Stomach smooth muscle (tissue), 2 donors: ENCODE results near the gene NFIA.
"Not testable (repeated sequence)": the region's sequence is repeated elsewhere in the genome, so short reads cannot be mapped to it uniquely, and the experiment has no call there.

Experiments used
- H3K27ac ChIP-seq: one replicate; pipeline ENCODE4 v1.7.0; 2013; ENCODE audit warnings: mild to moderate bottlenecking, low read length, inconsistent platforms
- H3K27me3 ChIP-seq, 2 donors: one replicate each; pipeline ENCODE4 v1.7.0; 2013; ENCODE audit warnings: low read length in 2 of 2; ENCODE audit not compliant: insufficient read depth in 2 of 2, control insufficient read depth in 1 of 2
- H3K36me3 ChIP-seq, 2 donors: one replicate each; pipeline ENCODE4 v1.7.0; 2013; ENCODE audit warnings: low read length in 2 of 2; ENCODE audit not compliant: control insufficient read depth in 2 of 2, insufficient read depth in 2 of 2
- H3K4me1 ChIP-seq: one replicate; pipeline ENCODE4 v1.7.0; 2013; ENCODE audit warnings: low read length; ENCODE audit not compliant: control insufficient read depth, insufficient read depth
- H3K4me3 ChIP-seq, 2 donors: one replicate each; pipeline ENCODE4 v1.7.0; 2013; ENCODE audit warnings: low read length in 2 of 2
- H3K9ac ChIP-seq, 2 donors: one replicate each; pipeline ENCODE4 v1.7.0; 2013; ENCODE audit warnings: low read length in 2 of 2, mild to moderate bottlenecking in 1 of 2
- H3K9me3 ChIP-seq, 2 donors: one replicate each; pipeline ENCODE4 v1.7.0; 2013; ENCODE audit warnings: low read length in 2 of 2; ENCODE audit not compliant: control insufficient read depth in 2 of 2
- donor health status: healthy.
- donor health status: Pancreatic carcinoma.

Gene NFIA

DNA sequence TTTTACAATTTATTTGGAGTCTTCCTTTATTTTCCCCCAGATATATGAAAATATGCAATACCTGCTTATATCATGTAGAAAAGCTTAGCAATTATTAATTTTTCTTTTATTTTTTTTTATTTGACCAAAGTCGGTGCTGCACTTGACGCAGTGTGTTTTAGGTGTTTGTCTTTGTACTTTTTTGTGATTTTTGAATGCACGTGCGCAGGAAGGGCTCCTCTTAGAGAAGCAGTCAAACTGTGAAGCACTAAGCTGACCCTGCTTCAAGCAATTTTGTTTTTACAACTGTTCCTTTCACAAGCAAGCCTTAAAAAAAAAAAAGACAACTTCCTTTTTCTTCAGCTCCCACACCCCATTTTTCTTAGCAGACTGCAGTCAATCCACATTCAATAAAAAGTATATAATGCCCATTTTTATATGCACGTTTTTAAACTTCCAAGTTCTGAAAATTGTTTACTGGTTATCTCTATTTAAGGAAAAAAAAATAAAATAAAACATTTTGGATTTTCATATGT, 375.2 kb downstream of the NFIA start:
- Histone ChIP-seq H3K4me1 (peaks cover 13% of the 10 kb centered on the region), H3K27ac (no peak overlapping the region), H3K36me3 (peaks cover 9 to 10% of the 10 kb centered on the region in 2 donors)

DNA sequence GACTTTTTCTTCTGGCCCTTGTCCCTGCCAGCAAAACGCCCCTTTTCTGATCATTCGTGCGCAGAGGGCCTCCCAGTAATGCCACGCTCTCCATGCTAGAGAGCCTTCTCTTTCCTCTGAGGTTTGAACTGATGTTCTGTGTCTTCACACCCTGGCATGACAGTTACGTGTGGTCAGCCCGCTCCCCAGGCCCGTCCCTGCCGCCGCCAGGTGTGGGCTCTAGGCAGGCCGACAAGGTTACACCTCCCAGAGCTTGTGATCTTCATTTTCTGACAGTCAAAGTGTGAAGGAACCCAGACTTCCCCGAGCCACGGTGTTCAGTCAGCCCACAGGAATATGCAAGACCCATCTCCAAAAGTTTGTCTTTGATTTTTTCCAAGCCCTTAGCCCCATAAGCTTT, 377.0 kb downstream of the NFIA start:
- H3K9me3 ChIP-seq: no peaks in the 10 kb centered on the region
- no peaks in the 10 kb centered on the region for H3K27me3 ChIP-seq
- no peak overlapping the region for H3K9ac ChIP-seq
- no peak overlapping the region for H3K4me3 ChIP-seq
- H3K4me1 ChIP-seq: no peaks in the 10 kb centered on the region
- no peak overlapping the region for H3K27ac ChIP-seq
- peaks cover 10 to 14% of the 10 kb centered on the region in 2 donors for H3K36me3 ChIP-seq

More for the DNA sequence above, 375.2 kb downstream of the NFIA start:
- Histone ChIP-seq H3K4me3 (no peak overlapping the region), H3K9ac (no peak overlapping the region), H3K27me3 (no peaks in the 10 kb centered on the region), H3K9me3 (no peaks in the 10 kb centered on the region)

DNA sequence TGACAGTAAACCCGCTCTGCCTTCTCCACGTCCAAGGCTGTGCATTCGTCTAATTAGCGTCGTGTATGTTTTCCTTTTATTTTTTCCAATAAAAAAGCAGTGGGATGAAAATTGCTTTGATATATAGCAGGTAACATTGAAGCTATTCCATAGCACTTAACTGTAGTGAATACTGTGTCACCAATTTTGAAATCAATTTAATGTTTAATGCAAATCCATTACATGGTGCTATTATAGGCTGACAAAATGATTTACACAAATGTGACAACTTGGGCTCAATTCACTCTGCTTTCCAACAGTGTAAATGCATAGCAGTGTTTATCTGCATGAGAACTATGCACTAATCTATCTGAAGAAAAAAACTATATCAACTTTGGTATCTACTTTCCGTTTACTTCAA, 377.8 kb downstream of the NFIA start:
- Histone ChIP-seq H3K27me3 (no peaks in the 10 kb centered on the region), H3K4me1 (no peaks in the 10 kb centered on the region), H3K4me3 (no peak overlapping the region), H3K9ac (no peak overlapping the region), H3K27ac (no peak overlapping the region), H3K36me3 (peaks cover 10 to 16% of the 10 kb centered on the region in 2 donors), H3K9me3 (no peaks in the 10 kb centered on the region)

DNA sequence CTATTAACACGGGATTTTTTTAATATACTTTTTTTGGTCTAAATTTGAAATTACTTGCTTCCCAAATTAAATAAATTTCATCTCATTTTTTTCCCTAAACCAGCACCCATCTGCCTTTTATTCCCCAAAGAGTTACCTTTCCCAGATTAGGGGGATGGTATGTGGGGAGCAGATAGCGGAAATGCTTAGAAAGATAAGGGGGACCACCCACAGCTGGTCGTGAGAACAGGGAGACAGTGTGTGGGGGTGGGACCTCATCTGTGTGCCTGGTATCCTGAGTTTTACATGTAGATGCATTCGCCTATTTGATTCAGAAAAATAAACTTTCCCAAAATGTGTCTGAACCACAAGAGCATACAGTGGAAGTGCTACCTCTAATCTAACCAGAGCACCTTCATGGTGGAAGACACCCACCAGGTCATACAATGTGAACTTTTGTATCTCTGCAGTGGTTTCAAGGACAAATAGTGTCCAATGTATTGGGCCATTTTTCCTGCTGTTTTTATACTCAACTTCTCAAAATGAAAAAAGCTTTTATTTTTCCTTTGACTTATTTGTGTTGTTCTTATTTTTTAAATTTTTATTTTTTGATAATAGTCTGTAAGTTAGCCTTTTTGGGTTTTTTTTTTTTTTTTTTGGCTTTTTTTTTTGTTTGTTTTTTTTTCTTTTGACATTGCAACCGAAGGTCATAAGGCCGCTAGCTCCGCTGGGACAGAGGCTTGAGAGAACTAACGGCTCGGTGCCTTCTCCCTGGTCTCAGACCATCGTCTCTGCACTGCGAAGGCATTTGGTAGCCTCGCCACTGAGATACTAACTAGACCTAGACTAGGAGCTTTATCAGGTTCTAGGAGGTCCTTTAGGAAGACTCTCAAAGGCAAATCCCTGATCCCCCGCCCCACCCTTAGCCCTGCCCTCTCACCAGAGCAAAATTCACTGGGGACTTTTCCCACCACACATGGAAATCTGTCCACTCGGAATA, 379.3 kb downstream of the NFIA start:
- H3K9ac ChIP-seq: no peak overlapping the region
- H3K27ac ChIP-seq: no peak overlapping the region
- no peaks in the 10 kb centered on the region for H3K4me1 ChIP-seq

DNA sequence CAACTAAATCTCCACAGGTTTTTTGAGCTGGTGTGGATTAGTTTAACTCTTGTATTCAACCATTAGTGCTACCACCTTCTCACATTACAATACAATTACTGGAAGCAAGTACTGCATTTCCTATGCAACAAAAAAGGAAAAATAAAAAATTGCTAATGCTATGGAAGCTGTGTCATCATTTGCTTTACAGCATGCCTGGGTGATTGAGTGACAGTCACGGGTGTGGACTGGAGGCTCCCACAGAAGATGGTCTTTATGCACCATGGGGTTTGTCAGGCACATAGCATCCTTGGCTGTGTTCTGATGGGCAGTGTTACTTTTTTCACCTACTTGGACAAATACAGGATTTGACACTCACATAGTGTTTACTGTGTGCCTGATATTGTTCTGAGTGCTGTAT, 380.3 kb downstream of the NFIA start:
- Histone ChIP-seq H3K27ac (no peak overlapping the region), H3K27me3 (no peaks in the 10 kb centered on the region)

More for the DNA sequence above, 379.3 kb downstream of the NFIA start:
- Histone ChIP-seq H3K4me3 (no peak overlapping the region), H3K36me3 (peaks cover 3 to 12% of the 10 kb centered on the region in 2 donors), H3K9me3 (no peaks in the 10 kb centered on the region), H3K27me3 (no peaks in the 10 kb centered on the region)

DNA sequence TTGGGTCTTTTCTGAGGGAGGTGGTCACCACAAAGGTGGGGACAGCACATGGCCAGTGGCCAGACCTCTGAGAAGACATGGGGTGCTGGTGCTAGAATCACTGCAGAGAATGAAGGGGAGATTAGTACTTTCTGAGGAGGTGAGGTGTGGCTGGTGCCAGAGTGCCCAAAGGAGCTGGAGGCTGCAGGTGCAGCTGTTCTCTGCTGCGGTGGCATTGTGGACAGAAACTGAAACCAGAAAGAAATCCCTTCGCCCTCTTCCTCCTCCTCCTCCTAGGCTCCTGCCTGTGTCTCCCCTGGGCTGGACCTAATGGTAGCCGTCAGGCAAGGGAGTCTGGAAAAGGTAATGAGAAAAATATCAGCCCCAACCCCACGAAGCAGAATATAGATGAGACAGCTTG, 380.9 kb downstream of the NFIA start:
- Histone ChIP-seq H3K9ac (no peak overlapping the region), H3K4me3 (no peak overlapping the region), H3K4me1 (no peaks in the 10 kb centered on the region), H3K27me3 (no peaks in the 10 kb centered on the region), H3K36me3 (peaks cover 3 to 12% of the 10 kb centered on the region in 2 donors), H3K9me3 (no peaks in the 10 kb centered on the region), H3K27ac (no peak overlapping the region)

More for the DNA sequence above, 380.3 kb downstream of the NFIA start:
- Histone ChIP-seq H3K9ac (no peak overlapping the region), H3K36me3 (peaks cover 3 to 12% of the 10 kb centered on the region in 2 donors), H3K4me3 (no peak overlapping the region), H3K4me1 (no peaks in the 10 kb centered on the region), H3K9me3 (no peaks in the 10 kb centered on the region)

DNA sequence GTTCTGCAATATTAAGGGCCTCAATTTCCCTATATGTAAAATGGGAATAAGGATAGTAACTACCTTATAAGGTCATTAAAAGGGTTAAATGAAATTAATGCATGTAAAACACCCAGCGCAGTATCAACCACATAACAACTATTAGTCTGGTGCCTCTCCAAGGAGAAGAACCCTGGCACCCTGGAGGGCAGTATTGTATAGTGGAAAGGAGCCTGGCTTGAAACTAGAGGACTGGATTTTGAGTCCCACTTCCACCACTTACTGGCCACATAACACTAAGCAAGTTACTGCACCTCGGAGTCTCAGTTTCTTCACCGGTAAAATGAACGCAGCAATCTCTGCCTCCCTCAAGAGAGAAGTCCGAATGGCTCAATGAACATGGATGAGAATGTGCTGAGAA, 385.5 kb downstream of the NFIA start:
- not testable (repeated sequence) for H3K4me3 ChIP-seq, H3K36me3 ChIP-seq, H3K9me3 ChIP-seq, H3K27ac ChIP-seq, H3K4me1 ChIP-seq, H3K27me3 ChIP-seq, H3K9ac ChIP-seq

DNA sequence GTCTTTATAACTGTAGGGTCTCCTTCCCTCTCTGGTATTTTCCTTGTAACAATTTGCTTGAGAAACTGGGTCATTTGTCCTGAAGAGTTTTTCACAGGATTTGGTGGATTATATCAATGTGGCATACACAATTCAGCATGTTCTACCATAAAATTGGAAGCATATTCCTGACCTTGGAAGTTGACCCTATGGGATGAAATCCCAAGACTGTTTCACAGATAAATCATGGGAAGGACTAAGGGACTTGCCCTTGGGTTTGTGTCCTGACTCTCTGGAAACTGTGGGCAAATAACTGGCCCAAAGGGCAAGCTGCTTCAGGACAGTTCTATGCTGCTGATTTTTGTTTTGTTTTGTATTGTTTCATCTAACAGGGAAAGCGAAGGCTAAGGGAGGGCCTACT, 387.0 kb downstream of the NFIA start:
- Histone ChIP-seq H3K4me1 (no peaks in the 10 kb centered on the region), H3K27ac (no peak overlapping the region), H3K27me3 (no peaks in the 10 kb centered on the region), H3K9me3 (no peaks in the 10 kb centered on the region), H3K4me3 (no peak overlapping the region), H3K36me3 (peaks cover 0 to 2% of the 10 kb centered on the region in 2 donors), H3K9ac (no peak overlapping the region)

DNA sequence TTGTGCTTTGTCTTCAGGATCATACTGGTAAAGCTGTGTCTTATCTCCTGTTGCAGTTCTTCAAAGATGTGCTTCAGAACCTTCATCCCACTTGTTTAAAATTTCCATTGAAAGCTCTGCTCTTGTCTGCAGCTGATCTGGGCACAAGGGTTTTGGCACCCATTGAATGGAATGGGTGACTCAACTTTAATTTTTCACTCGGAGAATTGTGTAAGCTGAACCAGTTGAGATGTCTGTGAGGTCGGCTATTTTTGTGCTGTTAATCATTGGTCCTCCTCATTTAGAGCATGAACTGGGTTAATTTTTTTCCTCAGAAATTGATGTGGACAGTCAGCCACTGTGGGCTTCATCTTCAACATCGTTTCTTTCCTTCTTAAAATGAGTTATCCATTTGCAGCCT, 390.5 kb downstream of the NFIA start:
- Histone ChIP-seq H3K36me3 (no peaks in the 10 kb centered on the region), H3K9ac (no peak overlapping the region), H3K4me1 (no peaks in the 10 kb centered on the region), H3K4me3 (no peak overlapping the region), H3K9me3 (no peaks in the 10 kb centered on the region), H3K27ac (no peak overlapping the region), H3K27me3 (no peaks in the 10 kb centered on the region)

DNA sequence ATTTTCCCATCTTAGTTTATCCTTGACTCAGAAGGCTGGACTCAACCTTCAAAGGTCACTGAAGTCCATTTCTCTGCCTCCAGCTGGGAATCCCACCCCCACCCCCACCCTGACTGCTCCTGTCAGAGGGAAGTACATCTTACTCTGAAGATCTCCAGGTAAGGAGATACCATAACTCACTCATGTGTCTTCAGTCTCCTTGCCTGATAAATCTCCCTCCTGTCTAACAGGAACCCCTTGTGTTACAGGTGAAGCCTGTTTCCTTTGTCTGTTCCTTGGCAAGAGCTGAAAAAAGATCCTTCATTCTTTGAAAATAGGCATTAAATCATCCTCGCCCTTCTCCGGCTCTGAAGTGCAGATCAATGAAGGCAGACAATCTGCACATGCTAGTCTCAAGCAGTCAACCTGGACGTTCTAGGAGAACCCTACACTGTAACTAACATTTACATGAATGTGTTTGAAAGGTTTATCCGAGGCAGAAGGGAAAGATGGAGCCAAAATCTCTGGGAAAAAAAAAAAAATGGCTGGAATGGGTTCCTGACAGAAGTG, 392.0 kb downstream of the NFIA start:
- H3K9me3 ChIP-seq: no peaks in the 10 kb centered on the region
- no peaks in the 10 kb centered on the region for H3K4me1 ChIP-seq
- H3K9ac ChIP-seq: no peak overlapping the region
- H3K27me3 ChIP-seq: no peaks in the 10 kb centered on the region
- no peaks in the 10 kb centered on the region for H3K36me3 ChIP-seq
- H3K27ac ChIP-seq: no peak overlapping the region
- H3K4me3 ChIP-seq: no peak overlapping the region

DNA sequence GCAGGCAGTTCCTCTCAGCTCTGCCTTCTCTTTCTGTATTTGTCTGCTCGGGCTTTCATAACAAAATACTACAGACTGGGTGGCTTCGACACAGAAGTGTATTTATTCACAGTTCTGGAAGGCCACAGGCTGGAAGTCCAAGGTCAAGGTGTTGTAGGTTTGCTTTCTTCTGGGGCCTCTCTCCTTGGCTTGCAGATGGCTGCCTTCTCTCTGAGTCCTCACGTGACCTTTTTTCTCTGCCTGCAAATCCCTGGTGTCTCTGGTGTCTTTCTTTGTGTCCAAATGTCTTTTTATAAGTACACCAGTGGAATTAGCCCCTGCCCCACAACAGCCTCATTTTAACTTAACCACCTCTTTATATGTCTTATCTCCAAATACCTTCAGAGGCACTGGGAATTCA, 392.6 kb downstream of the NFIA start:
- no peak overlapping the region for H3K4me3 ChIP-seq
- no peak overlapping the region for H3K9ac ChIP-seq

More for the DNA sequence above, 392.6 kb downstream of the NFIA start:
- Histone ChIP-seq H3K9me3 (no peaks in the 10 kb centered on the region), H3K27me3 (no peaks in the 10 kb centered on the region), H3K4me1 (no peaks in the 10 kb centered on the region), H3K36me3 (no peaks in the 10 kb centered on the region), H3K27ac (no peak overlapping the region)
